K562 treated with DMSO at 1 percent for 4 hours (cell line): Measurements from ENCODE around the gene CKAP2L. TPM values are rescaled to one million over a fixed set of nuclear protein-coding genes. Genes with fewer than 3 reads are reported as not detected.

Experiments used
- total RNA-seq: library from RNA; unstranded; fragments of 300-600 nt; gene quantifications from 2 replicates; pipeline ENCODE4 v1.2.3, GENCODE V29; 2022; ENCODE audit not compliant: insufficient read depth

Gene CKAP2L, protein sequence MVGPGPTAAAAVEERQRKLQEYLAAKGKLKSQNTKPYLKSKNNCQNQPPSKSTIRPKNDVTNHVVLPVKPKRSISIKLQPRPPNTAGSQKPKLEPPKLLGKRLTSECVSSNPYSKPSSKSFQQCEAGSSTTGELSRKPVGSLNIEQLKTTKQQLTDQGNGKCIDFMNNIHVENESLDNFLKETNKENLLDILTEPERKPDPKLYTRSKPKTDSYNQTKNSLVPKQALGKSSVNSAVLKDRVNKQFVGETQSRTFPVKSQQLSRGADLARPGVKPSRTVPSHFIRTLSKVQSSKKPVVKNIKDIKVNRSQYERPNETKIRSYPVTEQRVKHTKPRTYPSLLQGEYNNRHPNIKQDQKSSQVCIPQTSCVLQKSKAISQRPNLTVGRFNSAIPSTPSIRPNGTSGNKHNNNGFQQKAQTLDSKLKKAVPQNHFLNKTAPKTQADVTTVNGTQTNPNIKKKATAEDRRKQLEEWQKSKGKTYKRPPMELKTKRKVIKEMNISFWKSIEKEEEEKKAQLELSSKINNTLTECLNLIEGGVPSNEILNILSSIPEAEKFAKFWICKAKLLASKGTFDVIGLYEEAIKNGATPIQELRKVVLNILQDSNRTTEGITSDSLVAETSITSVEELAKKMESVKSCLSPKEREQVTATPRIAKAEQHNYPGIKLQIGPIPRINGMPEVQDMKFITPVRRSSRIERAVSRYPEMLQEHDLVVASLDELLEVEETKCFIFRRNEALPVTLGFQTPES
- total RNA-seq = 12.0 and 13.5 TPM in 2 replicates

GRCh38 chr2:112764071-112765044 lies at the start of gene CKAP2L:
CKAP2L (minus strand) TSS chr2:112764609; CDS start chr2:112764598, 11 bp downstream.

GRCh38 chr2:112784199-112785189 lies 20.1 kb upstream of the CKAP2L start, which contains the start of gene IL1A:
IL1A (minus strand) TSS chr2:112784493; CDS start chr2:112783770, 723 bp downstream.

DNA sequence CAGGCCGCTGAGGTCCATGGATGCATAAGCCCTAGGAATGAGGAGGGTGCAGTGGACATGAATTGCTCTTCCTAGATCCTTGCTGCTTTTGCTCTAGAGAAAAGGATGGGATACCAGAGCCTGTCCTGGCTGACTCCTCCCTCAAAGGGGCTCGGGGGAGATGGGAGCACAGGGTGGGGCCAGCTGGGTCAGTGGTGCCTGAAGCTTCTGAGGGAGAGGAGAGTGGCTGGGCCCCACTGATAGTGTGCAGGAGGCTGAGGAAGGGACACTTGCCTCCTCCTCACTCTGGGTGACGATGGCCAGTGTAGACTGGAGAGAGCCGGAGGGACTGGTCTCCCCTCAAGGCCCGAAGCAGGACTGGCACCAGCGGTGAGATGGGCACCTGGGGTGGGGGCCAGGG lies 43.6 kb downstream of the CKAP2L start, which contains the start of gene NT5DC4:
Gene NT5DC4 (plus strand): TSS at position 236 of the 400 bp plus-strand sequence. CDS start 60 bp downstream, at position 296.

Other genes with a start within 250 kb of the CKAP2L start
- gene POLR1B, start 222.1 kb downstream of the CKAP2L start, total RNA-seq = 5.1 and 5.4 TPM in 2 replicates
- 43.9 and 68.5 TPM in 2 replicates for gene CHCHD5, start 180.0 kb downstream of the CKAP2L start, total RNA-seq
- gene SLC20A1, start 118.7 kb downstream of the CKAP2L start, total RNA-seq = 39.8 and 61.4 TPM in 2 replicates
- gene NT5DC4, start 43.6 kb downstream of the CKAP2L start, total RNA-seq = not detected in 2 replicates
- gene IL1A, start 19.9 kb upstream of the CKAP2L start, total RNA-seq = 0.58 and 0.81 TPM in 2 replicates
- not detected in 2 replicates for gene IL1B, start 72.2 kb upstream of the CKAP2L start, total RNA-seq
- gene IL37, start 146.6 kb upstream of the CKAP2L start, total RNA-seq = not detected in 2 replicates
- not detected in 2 replicates for gene IL36G, start 213.4 kb upstream of the CKAP2L start, total RNA-seq
- gene IL36A, start 240.8 kb upstream of the CKAP2L start, total RNA-seq = not detected in 2 replicates